Measurements from ENCODE around the gene SURF2.

DNA sequence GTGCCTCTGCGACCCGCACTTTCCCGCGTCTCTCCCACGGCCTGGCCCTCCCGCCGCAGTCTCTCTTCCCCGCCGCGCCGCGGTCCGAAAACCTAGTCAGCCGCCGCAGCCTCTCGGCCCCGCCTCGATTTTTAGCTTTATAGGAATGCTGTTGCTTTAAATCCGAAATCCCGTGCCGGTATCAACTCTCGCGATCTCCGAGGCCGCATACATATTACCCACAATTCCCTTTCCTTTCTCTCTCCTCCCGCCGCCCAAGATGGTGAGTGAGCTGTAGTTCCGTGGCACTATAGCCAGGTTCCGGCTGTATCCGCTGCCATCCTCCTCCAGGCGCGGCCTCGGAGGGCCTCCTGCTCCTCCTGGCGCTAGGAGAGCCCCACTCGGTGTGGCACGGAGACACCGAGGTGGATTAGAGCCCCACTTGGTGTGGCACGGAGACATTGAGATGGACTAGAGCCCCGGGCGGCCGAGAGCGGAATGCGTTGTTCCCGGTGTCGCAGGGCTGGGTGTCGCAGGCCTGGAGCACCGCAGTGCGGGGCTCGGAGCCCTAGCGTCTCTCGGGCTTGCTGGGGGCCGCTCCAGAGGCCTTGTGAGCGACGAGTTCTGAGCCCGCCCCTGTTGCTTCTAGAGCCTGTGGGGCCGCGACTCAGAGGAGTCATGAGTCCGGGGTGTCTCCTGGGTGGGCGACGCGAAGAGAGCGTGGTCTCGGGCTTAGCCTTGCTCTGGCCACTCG is 8.2 kb upstream of the SURF2 start, which contains the start of the genes MED22 and RPL7A:
- TF ChIP-seq, protein P1, sequence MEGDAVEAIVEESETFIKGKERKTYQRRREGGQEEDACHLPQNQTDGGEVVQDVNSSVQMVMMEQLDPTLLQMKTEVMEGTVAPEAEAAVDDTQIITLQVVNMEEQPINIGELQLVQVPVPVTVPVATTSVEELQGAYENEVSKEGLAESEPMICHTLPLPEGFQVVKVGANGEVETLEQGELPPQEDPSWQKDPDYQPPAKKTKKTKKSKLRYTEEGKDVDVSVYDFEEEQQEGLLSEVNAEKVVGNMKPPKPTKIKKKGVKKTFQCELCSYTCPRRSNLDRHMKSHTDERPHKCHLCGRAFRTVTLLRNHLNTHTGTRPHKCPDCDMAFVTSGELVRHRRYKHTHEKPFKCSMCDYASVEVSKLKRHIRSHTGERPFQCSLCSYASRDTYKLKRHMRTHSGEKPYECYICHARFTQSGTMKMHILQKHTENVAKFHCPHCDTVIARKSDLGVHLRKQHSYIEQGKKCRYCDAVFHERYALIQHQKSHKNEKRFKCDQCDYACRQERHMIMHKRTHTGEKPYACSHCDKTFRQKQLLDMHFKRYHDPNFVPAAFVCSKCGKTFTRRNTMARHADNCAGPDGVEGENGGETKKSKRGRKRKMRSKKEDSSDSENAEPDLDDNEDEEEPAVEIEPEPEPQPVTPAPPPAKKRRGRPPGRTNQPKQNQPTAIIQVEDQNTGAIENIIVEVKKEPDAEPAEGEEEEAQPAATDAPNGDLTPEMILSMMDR (conservative IDR thresholded peaks at IDR 0.05; ENCODE audit: low read depth, low read length): no peak
- no peak for TF ChIP-seq EZH2 (IDR thresholded peaks at IDR 0.05; ENCODE audit: borderline replicate concordance, low read depth, low read length, poor library complexity, severe bottlenecking)
